SH-SY5Y (cell line): ENCODE measurements around the gene MEIS3.

Experiments used
- GATA2 ChIP-seq: IDR thresholded peaks from 2 replicates; pipeline ENCODE4 v1.6.1; 2011; ENCODE audit warnings: mild to moderate bottlenecking, low read depth, low read length
- GATA3 ChIP-seq: IDR thresholded peaks from 2 replicates; pipeline ENCODE4 v1.6.1; 2011; ENCODE audit warnings: low read depth, mild to moderate bottlenecking, low read length, moderate library complexity

- no peak for TF ChIP-seq GATA3
- TF ChIP-seq GATA2 = no peak
Observed at GRCh38 chr19:47459477-47459876, 40.1 kb upstream of the MEIS3 start.
